Hematopoietic multipotent progenitor cell treated with erythropoietin and hydrocortisone succinate and interleukin-3 and kit ligand, for 15 days (in vitro differentiated cells): Measurements from ENCODE around the gene ATIC.

Experiments used
- DNase-seq: peaks from one replicate; pipeline ENCODE4 v3.0.0-alpha.2; 2015; ENCODE audit warnings: low spot score

ATIC gene

DNA sequence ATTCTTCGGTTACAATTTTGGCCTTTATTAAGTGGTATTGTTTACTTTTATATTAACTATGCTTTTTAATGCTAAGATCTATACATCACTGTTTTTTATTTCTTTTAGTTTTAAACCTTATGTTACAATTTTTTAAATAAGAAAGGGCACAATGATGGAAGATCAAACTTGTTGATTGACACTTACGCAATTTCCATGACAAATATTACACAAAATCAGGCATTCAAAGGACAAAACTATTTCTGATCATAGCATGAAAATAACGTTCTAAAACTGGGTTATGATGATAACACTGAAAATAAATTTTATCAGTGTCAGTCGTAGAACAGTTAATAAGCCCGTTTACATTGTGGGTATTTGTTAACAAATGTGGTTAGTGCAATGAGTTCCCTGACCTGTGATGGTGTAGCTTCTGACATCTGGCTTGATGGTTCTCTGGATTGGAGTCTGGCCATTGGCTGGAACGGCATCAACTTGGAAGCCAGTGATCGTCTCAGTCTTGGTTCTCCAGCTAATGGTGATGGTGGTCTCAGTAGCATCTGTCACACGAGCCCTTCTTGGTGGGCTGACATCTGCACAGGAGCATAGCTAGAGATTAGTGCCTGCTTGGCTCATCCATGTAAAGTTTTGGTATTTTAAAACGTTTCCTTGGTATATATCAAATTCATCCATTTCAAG is 64.4 kb downstream of the ATIC start:
- DNase-seq: no peak

GRCh38 chr2:215377283-215377682 is 65.4 kb downstream of the ATIC start:
- no peak for DNase-seq

DNA sequence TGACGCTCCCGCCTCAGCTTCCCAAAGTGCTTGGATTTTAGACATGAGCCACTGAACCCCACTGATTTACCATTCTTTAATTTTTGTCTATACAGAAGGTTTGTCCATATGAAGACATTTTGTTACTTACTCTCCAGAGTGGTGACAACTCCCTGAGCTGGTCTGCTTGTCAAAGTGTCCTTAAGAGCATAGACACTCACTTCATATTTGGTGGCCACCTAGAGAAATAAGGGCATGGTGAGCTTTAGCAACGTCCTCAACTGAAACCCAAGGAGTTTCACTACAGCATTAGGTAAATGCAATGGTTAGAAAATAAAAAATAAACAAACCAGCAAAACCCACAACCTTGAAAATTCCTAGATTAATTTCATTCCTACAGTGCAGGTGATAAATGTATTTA is 66.2 kb downstream of the ATIC start:
- no peak for DNase-seq

DNA sequence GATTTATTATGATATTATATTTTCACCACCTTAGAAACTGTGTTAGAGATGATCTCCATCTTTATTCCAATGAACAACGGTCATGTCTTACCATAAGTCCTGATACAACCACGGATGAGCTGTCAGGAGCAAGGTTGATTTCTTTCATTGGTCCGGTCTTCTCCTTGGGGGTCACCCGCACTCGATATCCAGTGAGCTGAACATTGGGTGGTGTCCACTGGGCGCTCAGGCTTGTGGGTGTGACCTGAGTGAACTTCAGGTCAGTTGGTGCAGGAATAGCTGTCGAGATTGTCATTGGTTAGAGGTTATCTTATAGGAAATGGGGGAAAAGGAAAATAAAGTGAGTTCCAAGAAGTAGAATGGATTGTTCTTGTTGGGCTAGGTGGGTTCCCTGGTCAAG is 67.2 kb downstream of the ATIC start:
- no peak for DNase-seq

GRCh38 chr2:215379948-215380347 is 68.1 kb downstream of the ATIC start:
- DNase-seq: no peak

DNA sequence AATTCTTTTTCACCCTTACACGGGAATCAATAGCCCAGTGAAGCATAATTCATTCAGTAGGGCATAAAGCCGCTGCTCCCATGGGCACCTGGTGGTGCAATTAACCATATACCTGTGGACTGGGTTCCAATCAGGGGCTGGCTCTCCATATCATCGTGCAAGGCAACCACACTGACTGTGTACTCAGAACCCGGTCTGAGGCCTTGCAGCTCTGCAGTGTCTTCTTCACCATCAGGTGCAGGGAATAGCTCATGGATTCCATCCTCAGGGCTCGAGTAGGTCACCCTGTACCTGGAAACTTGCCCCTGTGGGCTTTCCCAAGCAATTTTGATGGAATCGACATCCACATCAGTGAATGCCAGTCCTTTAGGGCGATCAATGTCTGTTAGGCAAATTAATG is 68.8 kb downstream of the ATIC start:
- no peak for DNase-seq

DNA sequence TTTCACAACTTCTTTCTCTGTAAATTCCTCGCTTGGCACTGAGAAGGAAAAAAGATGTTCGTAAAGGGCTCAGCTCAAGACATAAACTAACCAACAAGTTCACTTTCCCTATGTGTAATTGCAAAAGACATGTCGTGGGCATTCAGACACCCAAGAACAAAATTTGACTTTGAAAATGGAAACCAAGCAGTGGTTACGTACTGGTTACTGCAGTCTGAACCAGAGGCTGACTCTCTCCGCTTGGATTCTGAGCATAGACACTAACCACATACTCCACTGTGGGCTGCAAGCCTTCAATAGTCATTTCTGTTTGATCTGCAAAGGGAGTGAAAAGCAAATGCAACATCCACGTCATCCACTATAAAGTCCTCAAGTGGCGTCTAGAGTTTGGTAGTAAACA is 70.2 kb downstream of the ATIC start:
- DNase-seq: no peak

GRCh38 chr2:215382480-215382879 is 70.6 kb downstream of the ATIC start:
- no peak for DNase-seq

GRCh38 chr2:215383652-215384279 is 71.9 kb downstream of the ATIC start:
- no peak for DNase-seq

DNA sequence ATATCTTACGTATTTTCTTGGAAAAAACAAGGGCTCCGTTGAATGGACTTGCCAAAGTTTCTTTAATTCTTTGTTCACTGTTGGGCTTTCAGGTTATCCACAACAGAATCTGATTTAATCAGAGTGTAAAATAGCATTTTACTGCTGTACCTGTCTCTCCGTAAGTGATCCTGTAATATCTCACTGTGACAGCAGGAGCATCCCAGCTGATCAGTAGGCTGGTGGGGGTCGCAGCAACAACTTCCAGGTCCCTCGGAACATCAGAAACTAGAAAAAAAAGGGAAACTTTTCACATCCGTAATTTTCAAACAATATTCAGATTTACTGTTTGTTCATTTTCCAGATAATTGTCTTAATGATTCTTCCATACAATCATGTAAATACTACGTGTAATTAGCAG is 72.9 kb downstream of the ATIC start:
- DNase-seq: no peak

DNA sequence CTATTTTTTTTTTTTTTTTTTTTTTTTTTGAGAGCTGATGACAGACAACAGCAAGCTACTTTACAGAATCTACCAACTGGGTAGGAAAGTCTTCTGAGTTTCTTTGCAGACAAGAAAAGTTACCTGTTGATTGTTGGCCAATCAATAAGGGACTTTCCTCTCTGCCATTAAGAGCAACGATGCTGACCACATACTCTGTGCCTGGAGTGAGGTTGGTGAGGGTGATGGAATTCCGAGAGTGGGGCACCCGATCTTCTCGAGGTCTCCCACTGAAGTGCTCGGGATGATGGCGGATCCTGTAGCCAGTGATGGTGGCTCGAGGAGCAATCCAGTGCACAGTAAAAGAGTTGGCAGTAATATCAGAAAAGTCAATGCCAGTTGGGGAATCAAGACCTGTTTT is 74.7 kb downstream of the ATIC start:
- no peak for DNase-seq

- no peak for DNase-seq
Observed at GRCh38 chr2:215388002-215388728, 76.3 kb downstream of the ATIC start.

GRCh38 chr2:215390550-215390913 is 78.7 kb downstream of the ATIC start:
- DNase-seq: no peak

- no peak for DNase-seq
Observed at GRCh38 chr2:215391531-215391930, 79.7 kb downstream of the ATIC start.

- no peak for DNase-seq
Observed at GRCh38 chr2:215392164-215392563, 80.3 kb downstream of the ATIC start.

GRCh38 chr2:215392687-215393270 is 80.9 kb downstream of the ATIC start:
- DNase-seq: no peak

GRCh38 chr2:215394102-215394805 is 82.4 kb downstream of the ATIC start:
- no peak for DNase-seq

GRCh38 chr2:215395687-215396460 is 84.0 kb downstream of the ATIC start:
- no peak for DNase-seq

DNA sequence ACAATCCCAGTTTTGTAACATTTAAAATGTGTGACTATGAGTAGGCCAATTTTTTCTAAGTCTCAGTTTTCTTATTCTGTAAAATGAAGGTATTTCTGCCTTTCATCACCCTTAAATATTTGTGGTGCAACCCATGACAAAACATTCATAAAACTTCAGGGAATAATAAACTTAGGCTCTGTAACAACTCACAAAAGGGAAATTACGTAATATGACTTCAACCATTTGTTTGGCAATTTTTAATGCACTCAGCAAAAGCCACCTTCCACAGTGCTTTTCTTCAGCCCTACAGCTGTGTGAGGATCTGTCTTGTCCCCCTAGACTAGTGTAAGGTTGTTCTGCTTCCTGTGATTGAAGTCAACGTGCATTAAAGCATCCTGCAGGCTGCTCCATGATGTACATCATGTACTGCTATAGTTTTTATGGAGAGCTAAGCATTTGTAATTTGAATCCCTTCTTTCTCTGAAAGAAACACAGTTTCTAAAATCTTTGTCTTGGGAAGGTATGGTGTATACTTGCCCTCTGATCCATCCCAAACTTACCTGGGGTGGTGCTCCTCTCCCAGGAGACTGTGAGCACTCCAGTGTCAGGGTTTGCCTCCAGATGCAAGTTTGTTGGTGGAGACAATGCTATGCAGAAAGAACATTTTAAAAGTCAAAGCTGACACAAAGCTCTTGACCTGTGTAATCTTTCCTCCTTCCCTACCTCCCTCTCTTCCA is 84.9 kb downstream of the ATIC start:
- no peak for DNase-seq

GRCh38 chr2:215397632-215398341 is 85.9 kb downstream of the ATIC start:
- DNase-seq: no peak
